NCI-H2029 (cell line): ENCODE data around the gene CCDC77.

Experiments used
- DNase-seq: peaks from one replicate; lab custom pipeline; 2025; lab: John Stamatoyannopoulos, UW

CCDC77 gene

GRCh38 chr12:452667-453210 is 51.3 kb downstream of the CCDC77 start:
- no peak for DNase-seq

GRCh38 chr12:454833-455232 is 53.4 kb downstream of the CCDC77 start:
- DNase-seq, result no peak

GRCh38 chr12:455821-456220 is 54.4 kb downstream of the CCDC77 start:
- DNase-seq, result no peak

- DNase-seq, result no peak
Observed at GRCh38 chr12:457676-458075, 56.2 kb downstream of the CCDC77 start.

- no peak for DNase-seq
Observed at GRCh38 chr12:459050-459429, 57.6 kb downstream of the CCDC77 start.

GRCh38 chr12:459430-460258 is 58.2 kb downstream of the CCDC77 start, which contains the start of gene B4GALNT3:
B4GALNT3 (plus strand) TSS chr12:459939; CDS start chr12:460377, 438 bp downstream.
- DNase-seq, result peak; percentile 29

- DNase-seq, result no peak
Observed at GRCh38 chr12:460261-461230, 59.1 kb downstream of the CCDC77 start.

GRCh38 chr12:461425-461824 is 60.0 kb downstream of the CCDC77 start:
- DNase-seq, result no peak

- DNase-seq, result peak; percentile 75
Observed at GRCh38 chr12:462936-463705, 61.7 kb downstream of the CCDC77 start.

GRCh38 chr12:464484-465267 is 63.2 kb downstream of the CCDC77 start:
- peak; percentile 72 for DNase-seq

GRCh38 chr12:466039-466438 is 64.6 kb downstream of the CCDC77 start:
- DNase-seq, result no peak

- no peak for DNase-seq
Observed at GRCh38 chr12:466762-467161, 65.3 kb downstream of the CCDC77 start.

- no peak for DNase-seq
Observed at GRCh38 chr12:467591-467990, 66.1 kb downstream of the CCDC77 start.

GRCh38 chr12:468671-469389 is 67.4 kb downstream of the CCDC77 start:
- no peak for DNase-seq

GRCh38 chr12:470133-470532 is 68.7 kb downstream of the CCDC77 start:
- DNase-seq, result no peak

- DNase-seq, result no peak
Observed at GRCh38 chr12:473198-473597, 71.8 kb downstream of the CCDC77 start.

- no peak for DNase-seq
Observed at GRCh38 chr12:473863-474577, 72.6 kb downstream of the CCDC77 start.

- no peak for DNase-seq
Observed at GRCh38 chr12:475286-475685, 73.8 kb downstream of the CCDC77 start.

GRCh38 chr12:479161-479560 is 77.7 kb downstream of the CCDC77 start:
- DNase-seq, result no peak
